ENCODE results near the gene DNAJA3. TPM values are rescaled to one million over a fixed set of nuclear protein-coding genes. Genes with fewer than 3 reads are reported as not detected.
A peak's percentile ranks its signal among the peaks of the same experiment; 100 is the strongest.

Gene DNAJA3
- total and polyA plus RNA-seq, 12 donors, result 29.0 to 76.7 (median 71.4) TPM

DNA sequence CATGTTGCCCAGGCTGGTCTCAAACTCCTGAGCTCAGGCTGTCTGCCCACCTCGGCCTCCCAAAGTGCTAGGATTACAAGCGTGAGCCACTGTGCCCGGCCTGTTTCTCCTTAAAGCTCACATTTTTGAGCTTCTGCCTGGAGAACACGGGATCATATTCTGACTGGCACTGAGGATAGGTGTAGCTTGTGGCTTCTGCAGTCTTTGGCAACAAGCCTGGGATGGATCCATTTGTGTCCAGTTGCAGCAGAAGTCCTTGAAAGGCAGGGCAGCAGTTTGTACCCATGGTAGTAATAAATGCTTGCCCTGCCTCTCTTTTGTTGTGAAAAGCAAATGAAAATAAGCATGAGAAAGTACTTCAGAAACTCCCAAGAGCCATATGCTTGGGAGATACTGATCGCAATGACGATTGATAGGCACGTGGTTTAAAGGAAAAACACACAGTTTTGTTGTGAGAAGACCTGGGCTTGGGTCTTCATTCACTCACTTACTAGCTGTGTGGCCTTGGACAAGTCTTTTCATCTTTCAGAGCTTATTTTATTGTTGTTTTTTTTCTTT is 6.2 kb upstream of the DNAJA3 start:
- Histone ChIP-seq H3K36me3 (no peaks in the 10 kb centered on the region), H3K9me3 (no peaks in the 10 kb centered on the region), H3K27me3 (no peaks in the 10 kb centered on the region), H3K27ac (no peak overlapping the region), H3K4me1 (peaks cover 6 to 53% (median 21%) of the 10 kb centered on the region in 9 donors), H3K4me3 (no peak overlapping the region)
- WGBS, 2 donors, result 69 to 81% methylated on average over 7 of the region's 7 CpGs
- TF ChIP-seq, protein P1, sequence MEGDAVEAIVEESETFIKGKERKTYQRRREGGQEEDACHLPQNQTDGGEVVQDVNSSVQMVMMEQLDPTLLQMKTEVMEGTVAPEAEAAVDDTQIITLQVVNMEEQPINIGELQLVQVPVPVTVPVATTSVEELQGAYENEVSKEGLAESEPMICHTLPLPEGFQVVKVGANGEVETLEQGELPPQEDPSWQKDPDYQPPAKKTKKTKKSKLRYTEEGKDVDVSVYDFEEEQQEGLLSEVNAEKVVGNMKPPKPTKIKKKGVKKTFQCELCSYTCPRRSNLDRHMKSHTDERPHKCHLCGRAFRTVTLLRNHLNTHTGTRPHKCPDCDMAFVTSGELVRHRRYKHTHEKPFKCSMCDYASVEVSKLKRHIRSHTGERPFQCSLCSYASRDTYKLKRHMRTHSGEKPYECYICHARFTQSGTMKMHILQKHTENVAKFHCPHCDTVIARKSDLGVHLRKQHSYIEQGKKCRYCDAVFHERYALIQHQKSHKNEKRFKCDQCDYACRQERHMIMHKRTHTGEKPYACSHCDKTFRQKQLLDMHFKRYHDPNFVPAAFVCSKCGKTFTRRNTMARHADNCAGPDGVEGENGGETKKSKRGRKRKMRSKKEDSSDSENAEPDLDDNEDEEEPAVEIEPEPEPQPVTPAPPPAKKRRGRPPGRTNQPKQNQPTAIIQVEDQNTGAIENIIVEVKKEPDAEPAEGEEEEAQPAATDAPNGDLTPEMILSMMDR (IDR thresholded peaks at IDR 0.05), result no peak
- no peak for ATAC-seq
- intact Hi-C loops (cut with DNase I), result loop anchor here in 1 of 10 donors (5.0 kb wide), 1 partner anchor 237 kb away; no protein-coding TSS in a partner anchor
- DNase-seq, result no peak

DNA sequence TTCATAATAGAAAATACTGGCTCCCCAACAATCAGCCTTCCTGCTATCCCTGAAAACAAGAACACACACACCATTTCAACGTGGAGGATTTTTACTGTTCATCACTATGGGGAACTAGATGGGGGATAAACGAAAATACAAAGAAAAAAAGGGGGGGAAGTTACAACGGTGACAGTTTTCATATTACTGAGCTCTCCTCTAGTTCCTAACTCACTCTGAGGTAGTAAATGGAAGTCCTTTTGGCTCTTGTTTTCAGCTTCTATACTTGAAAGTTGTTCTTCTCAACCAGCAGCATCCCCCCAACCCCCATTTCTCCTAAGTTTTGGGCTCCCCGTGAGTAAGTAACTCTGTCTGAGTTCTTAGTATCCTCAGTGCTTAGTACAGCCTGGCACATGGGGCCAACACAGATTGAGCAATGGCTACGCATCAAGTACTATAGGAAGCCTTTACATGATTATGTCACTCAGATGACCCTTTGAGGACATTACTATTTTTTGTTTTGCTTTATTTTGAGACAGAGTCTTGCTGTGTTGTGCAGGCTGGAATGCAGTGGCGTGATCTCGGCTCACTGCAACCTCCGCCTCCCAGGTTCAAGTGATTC is 5.1 kb upstream of the DNAJA3 start:
- no peaks in the 10 kb centered on the region for H3K27me3 ChIP-seq
- no peaks in the 10 kb centered on the region for H3K9me3 ChIP-seq
- peaks cover 0 to 48% (median 15%) of the 10 kb centered on the region in 9 donors for H3K4me1 ChIP-seq
- TF ChIP-seq, protein P1 (IDR thresholded peaks at IDR 0.05), result no peak
- intact Hi-C loops (cut with DNase I), result no loop called here
- H3K36me3 ChIP-seq, result no peaks in the 10 kb centered on the region
- H3K4me3 ChIP-seq, result no peak overlapping the region
- peak overlapping the region in 1 of 10 donors; percentile 53 for H3K27ac ChIP-seq
- WGBS, 2 donors, result 79 to 82% methylated on average over 8 of the region's 8 CpGs
- ATAC-seq (no peak), DNase-seq (no peak)

DNA sequence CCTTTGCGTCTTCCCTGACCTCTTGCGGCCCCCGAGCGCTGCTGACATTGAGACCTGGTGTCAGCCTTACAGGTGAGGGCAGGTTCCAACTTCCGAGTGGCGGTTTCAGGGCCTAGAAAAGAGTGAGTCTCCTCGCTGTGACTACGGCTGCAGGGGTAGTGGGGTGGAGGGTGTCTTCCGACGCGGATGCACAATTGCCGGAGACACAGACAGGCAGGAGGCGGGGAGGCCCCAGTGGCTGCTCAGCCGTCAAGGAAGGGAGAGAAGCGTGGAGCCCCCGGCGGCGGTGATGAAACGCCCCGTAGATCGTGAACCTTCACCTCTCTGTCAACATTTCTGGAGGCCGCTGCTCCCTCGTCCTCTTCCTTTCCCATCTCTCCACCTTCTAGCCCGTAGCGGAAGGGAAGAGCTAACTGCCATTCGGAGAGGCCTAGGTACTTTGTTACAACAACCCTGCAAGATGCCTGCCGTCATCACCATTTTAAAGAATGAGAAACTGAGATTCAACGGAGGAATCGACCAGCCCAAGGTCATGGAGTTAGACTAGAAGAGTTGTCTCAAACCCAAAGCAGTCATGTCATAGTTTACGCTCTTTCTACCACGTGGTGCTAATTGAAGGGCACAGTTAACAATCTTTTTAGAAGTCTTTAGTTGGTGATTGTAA is 485 bp downstream of the DNAJA3 start:
- Histone ChIP-seq H3K36me3 (peaks cover 0 to 30% (median 0%) of the 10 kb centered on the region in 9 donors), H3K4me3 (peak overlapping the region; percentile 69 to 97 (median 83)), H3K9me3 (no peaks in the 10 kb centered on the region), H3K27ac (peak overlapping the region; percentile 90 to 99 (median 96)), H3K4me1 (peaks cover 0 to 29% (median 21%) of the 10 kb centered on the region in 9 donors), H3K27me3 (no peaks in the 10 kb centered on the region)
- TF ChIP-seq, protein P1 (IDR thresholded peaks at IDR 0.05), result no peak
- ATAC-seq, result peak in 4 of 8 donors; percentile 2 to 30 (median 7)
- intact Hi-C loops (cut with DNase I), result loop anchor here in 1 of 10 donors (5.0 kb wide), 1 partner anchor 51 kb away; the partner anchor contains the start of gene HMOX2
- 2 to 3% methylated on average over 31 of the region's 31 CpGs for WGBS, 2 donors
- no peak for DNase-seq

DNA sequence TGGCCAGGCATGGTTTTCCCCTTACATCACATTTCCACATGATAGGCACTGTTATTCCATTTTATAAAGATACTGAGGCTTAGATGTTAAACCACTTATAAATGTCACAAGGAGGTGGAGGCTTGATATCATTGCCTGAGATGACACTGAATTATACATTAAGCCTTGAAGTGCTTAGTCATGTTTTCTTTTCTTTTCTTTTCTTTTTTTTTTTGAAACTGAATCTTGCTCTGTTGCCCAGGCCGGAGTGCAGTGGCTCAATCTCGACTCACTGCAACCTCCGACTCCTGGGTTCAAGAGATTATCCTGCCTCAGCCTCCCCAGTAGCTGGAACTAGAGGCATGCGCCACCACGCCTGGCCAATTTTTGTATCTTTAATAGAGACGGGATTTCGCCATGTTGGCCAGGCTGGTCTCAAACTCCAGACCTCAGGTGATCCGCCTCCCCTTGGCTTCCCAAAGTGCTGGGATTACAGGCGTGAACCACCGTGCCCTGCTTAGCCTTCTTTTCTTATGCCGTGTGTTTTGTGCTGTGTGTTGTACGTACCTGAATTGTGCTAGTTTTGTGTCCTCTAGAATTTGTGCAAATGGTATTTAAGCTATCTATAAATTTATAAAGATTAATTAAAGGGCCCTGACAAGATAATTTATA is 1.2 kb downstream of the DNAJA3 start:
- Histone ChIP-seq H3K9me3 (no peaks in the 10 kb centered on the region), H3K4me1 (peaks cover 0 to 27% (median 21%) of the 10 kb centered on the region in 9 donors), H3K36me3 (peaks cover 0 to 37% (median 0%) of the 10 kb centered on the region in 9 donors), H3K27me3 (no peaks in the 10 kb centered on the region), H3K4me3 (peak overlapping the region in 9 of 10 donors; percentile 69 to 97 (median 85)), H3K27ac (peak overlapping the region in 3 of 10 donors; percentile 97 to 99 (median 98))
- TF ChIP-seq, protein P1 (IDR thresholded peaks at IDR 0.05), result no peak
- intact Hi-C loops (cut with DNase I), result loop anchor here in 1 of 10 donors (5.0 kb wide), 1 partner anchor 50 kb away; the partner anchor contains the start of gene HMOX2
- DNase-seq (no peak), ATAC-seq (no peak)
- 84 to 92% methylated on average over 12 of the region's 12 CpGs for WGBS, 2 donors

Data from heart right ventricle (tissue), 16 donors.